D721Med (cell line): ENCODE measurements around the gene VARS1.

Source experiments
- DNase-seq: peaks from one replicate; pipeline ENCODE4 v3.0.0; 2011; ENCODE audit warnings: low spot score; ENCODE audit not compliant: insufficient read length
- FAIRE-seq: peaks from 2 replicates; lab custom pipeline; 2011; peaks lifted over from hg19 to GRCh38; lab: Jason Lieb, UNC
- TF ChIP-seq, protein P1 (sequence below): IDR thresholded peaks from 2 replicates; pipeline ENCODE4 v1.5.1; 2012; ENCODE audit warnings: mild to moderate bottlenecking, control low read depth; ENCODE audit not compliant: insufficient read depth; ENCODE audit errors: missing control alignments

The VARS1 gene

GRCh38 chr6:31767096-31767645, 28.4 kb downstream of the VARS1 start:
- DNase-seq = no peak
- FAIRE-seq = no peak
- TF ChIP-seq, protein P1, sequence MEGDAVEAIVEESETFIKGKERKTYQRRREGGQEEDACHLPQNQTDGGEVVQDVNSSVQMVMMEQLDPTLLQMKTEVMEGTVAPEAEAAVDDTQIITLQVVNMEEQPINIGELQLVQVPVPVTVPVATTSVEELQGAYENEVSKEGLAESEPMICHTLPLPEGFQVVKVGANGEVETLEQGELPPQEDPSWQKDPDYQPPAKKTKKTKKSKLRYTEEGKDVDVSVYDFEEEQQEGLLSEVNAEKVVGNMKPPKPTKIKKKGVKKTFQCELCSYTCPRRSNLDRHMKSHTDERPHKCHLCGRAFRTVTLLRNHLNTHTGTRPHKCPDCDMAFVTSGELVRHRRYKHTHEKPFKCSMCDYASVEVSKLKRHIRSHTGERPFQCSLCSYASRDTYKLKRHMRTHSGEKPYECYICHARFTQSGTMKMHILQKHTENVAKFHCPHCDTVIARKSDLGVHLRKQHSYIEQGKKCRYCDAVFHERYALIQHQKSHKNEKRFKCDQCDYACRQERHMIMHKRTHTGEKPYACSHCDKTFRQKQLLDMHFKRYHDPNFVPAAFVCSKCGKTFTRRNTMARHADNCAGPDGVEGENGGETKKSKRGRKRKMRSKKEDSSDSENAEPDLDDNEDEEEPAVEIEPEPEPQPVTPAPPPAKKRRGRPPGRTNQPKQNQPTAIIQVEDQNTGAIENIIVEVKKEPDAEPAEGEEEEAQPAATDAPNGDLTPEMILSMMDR = no peak

GRCh38 chr6:31765910-31766794, 29.4 kb downstream of the VARS1 start:
- DNase-seq (no peak), FAIRE-seq (no peak)
- TF ChIP-seq, protein P1 = no peak

DNA sequence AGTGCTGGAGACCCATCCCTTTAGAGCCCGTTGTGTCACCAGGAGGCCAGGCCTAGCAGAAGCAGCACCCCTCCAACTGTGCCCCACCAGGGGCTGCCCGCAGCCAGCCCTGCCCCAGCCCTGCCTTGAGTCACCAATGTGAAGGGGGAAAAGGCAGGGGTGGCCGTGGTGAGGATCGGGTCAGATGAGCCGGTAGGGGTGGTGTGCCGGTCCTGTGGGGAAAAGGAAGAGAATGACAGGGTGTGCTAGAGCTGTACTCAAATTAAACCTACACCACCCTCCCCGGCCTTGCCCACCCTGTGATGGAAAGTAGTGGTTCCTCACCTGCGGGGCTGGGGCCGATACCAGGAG, 30.0 kb downstream of the VARS1 start:
- TF ChIP-seq, protein P1 = no peak
- FAIRE-seq = no peak
- no peak for DNase-seq

DNA sequence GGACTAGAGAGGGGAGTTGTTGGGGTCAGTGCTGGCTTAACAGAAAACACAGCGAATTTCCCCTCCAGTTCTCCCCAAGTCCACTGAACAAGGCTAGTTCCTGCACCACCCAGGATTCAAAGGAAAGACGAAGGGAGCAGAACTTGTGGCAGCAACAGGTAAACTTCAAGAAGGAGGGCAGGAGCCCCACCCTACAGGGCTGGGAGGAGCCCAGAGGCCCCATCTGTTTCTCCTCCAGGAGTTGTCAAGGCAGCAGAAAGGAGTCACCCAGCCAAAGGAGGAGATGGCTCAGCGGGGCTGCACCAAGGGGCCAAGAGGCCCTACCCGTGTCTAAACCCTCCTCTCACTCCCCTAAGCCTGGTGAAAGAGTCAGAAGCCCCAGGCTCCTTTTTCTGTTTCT, 31.4 kb downstream of the VARS1 start:
- no peak for FAIRE-seq
- TF ChIP-seq, protein P1 = no peak
- no peak for DNase-seq

DNA sequence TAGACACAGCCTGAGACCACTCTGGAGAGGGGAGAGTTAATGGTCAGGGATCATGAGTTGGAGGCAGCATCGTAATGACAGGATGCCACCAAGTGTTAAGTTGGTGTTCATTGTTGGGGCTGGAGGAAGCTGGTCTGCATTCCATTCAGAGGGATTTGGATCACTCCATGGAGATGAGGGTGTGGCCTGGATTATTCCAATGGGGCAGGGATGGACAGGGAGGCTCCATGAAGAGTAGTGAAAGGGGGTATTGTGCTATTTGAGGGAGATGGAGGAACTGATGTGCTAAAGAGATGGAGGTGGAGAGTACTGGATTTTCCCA, 32.0 kb downstream of the VARS1 start:
- TF ChIP-seq, protein P1 = peak; percentile 12
- no peak for DNase-seq
- FAIRE-seq = no peak

DNA sequence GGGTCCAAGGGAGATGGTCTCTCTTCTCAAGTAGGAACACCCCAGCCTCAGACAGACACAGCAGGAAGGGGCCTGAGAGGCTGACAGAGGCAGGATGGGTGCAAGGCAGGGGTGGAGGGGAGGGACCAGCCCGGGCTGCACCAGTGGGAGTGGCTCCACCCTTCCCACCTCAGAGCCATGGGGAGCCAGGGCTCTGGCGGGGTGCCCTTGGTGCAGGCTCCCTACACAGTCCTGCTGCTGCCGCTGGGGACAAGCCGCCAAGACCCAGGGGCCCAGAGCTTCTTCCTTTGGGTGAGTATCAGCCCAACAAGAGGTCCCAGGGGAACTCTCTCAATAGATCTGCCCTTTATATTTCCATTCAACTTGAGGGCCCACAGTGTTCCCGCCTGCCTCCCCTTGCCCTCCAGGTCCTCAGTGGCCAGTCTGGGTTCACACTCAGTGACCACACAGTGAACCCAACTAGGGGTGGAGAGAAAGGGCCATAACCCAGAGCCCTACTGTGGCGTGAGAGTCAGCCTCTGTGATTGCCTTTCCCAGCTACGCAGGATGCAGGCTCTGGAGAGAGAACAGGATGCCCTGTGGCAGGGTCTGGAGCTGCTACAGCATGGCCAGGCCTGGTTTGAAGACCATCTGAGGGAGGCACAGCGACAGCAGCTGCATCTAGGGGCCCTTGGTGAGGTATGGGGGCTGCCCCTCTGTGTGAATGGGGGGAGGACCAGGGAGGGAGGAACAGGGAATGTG, 32.5 kb downstream of the VARS1 start:
- FAIRE-seq (no peak), DNase-seq (no peak)
- TF ChIP-seq, protein P1 = no peak
